Right lobe of liver (tissue), 4 donors: ENCODE results near the gene HES6.

Source experiments
- CTCF ChIP-seq, 4 donors: fragments of 200-600 bp in 3 of 4; fragments of 450-650 bp in 1 of 4; IDR thresholded peaks; one replicate each; pipeline versions ENCODE4 v1.5.1 to v1.8.0; 2016 to 2022; ENCODE audit warnings: antibody characterized with exemption in 4 of 4, mild to moderate bottlenecking in 2 of 4
- POLR2A ChIP-seq: fragments of 450-650 bp; IDR thresholded peaks from one replicate; pipeline ENCODE4 v1.6.1; 2017; ENCODE audit warnings: antibody characterized with exemption, mild to moderate bottlenecking
- donor health status: DM: no; HTN: no; CAD: no.
- donor health status: DM: no; HTN: no; CAD: no.
- donor health status: DM: no; HTN: yes; CAD: no.

DNA sequence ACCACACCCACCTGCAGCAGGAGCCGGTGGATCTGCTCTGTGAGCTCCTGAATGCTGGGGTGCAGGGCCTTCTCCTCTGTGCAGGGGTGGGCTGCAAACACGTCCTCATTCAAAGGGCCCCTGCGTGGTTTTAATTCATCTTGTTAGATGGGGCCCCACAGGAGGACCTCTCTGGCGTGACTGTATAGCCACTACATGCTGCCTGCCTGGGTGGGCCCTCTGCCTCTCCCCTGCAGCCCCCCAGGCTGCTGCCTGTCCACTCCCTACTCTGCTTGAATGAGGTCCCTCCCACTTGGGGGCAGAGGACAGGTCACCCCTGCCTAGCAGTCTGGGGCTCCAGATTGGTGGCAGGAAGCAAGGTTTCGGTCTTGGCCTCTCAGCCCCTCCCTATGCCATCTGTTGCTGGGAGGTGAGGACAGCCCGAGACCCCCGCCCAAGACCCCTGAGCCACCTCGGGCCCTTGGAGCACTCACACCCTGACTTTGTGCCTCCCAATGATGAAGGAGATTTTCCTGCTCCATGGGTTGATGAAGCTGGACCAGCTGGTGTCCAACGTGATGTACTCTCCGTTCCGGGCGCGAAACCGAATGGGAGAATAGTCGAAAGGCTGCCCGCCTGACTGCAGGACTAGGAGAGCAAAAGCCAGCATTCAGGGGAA lies 22.0 kb upstream of the HES6 start:
- TF ChIP-seq CTCF (IDR thresholded peaks at IDR 0.05) (no peak), POLR2A (no peak)
